Loucy (cell line): Measurements from ENCODE around the gene SZT2.
"Not testable (repeated sequence)": the region's sequence is repeated elsewhere in the genome, so short reads cannot be mapped to it uniquely, and the experiment has no call there.

Source experiments
- EZH2phosphoT487 ChIP-seq: fragments of 200-600 bp; IDR thresholded peaks from 2 replicates; pipeline ENCODE4 v1.6.1; 2018; ENCODE audit warnings: antibody characterized with exemption, mild to moderate bottlenecking, moderate library complexity, borderline replicate concordance
- TF ChIP-seq, protein P1 (sequence below): fragments of 200-600 bp; sonication (generic); conservative IDR thresholded peaks from 2 replicates; pipeline ENCODE4 v1.5.1; 2014; ENCODE audit warnings: mild to moderate bottlenecking, antibody characterized with exemption, low read length

DNA sequence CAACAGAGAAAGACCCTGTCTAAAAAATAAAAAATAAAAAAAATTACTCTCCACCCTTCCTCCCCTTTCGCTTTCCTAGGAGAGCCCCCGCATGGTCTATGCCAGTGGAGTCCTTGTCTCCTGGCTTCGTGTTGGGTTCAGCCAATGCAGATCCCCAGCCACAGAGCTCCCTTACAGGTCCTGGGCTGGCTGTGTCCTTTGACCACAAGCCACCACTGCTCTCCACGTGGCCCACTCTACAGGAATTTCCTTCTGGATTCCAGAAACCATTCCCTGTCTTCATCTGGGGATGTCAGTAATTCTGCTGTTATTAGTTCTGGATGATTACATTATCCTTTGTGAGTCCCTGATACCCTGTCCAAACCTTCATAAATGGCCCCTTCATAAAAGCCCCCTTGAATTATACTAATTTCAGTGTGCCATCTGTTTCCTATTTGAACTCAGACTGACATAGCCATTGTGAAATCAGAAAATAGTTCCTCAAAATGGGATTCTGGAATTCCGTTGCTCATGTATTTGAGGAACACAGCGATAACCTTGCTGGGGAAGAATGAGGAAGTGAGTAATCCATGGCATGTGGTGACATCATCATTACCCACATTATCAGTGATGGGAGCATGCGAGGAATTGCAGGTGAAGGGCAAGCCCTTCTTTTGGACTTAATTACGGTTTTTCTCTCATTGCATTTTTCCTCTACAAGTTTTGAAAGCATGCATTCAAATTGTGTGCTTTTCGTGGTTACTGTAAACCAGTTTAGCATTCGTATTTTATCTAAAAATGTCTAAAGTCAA lies 86.1 kb downstream of the SZT2 start:
- TF ChIP-seq, protein P1, sequence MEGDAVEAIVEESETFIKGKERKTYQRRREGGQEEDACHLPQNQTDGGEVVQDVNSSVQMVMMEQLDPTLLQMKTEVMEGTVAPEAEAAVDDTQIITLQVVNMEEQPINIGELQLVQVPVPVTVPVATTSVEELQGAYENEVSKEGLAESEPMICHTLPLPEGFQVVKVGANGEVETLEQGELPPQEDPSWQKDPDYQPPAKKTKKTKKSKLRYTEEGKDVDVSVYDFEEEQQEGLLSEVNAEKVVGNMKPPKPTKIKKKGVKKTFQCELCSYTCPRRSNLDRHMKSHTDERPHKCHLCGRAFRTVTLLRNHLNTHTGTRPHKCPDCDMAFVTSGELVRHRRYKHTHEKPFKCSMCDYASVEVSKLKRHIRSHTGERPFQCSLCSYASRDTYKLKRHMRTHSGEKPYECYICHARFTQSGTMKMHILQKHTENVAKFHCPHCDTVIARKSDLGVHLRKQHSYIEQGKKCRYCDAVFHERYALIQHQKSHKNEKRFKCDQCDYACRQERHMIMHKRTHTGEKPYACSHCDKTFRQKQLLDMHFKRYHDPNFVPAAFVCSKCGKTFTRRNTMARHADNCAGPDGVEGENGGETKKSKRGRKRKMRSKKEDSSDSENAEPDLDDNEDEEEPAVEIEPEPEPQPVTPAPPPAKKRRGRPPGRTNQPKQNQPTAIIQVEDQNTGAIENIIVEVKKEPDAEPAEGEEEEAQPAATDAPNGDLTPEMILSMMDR = not testable (repeated sequence)
- TF ChIP-seq EZH2phosphoT487 = not testable (repeated sequence)
